HepG2 (cell line): ENCODE data around the gene GRID1. TPM values are rescaled to one million over a fixed set of nuclear protein-coding genes. Genes with fewer than 3 reads are reported as not detected.

Experiments
- ATAC-seq: fragments of 200-7000 bp; cut with Tn5 transposase; 3 replicates; pipeline ENCODE4 v1.9.1; 2020; ENCODE audit warnings: mild to moderate bottlenecking, moderate library complexity
- BruUV-seq: library from RNA; stranded (reverse); fragments of 400-500 nt; replicated peaks from 2 replicates; lab custom pipeline; 2021; lab: Mats Ljungman, UMichigan
- CTCF ChIA-PET: fragments of 300-600 bp; formaldehyde crosslinking; extraction: SDS; loops from one replicate; lab custom pipeline; 2021; ENCODE audit warnings: low total read pairs, inconsistent platforms, low intra/inter-chr PET ratio; lab: Yijun Ruan, JAX
- POLR2A ChIA-PET: fragments of 350-600 bp; sonication (Branson Sonifier 250); formaldehyde crosslinking; loops from one replicate; lab custom pipeline; 2020; ENCODE audit warnings: antibody characterized with exemption, inconsistent platforms; lab: Yijun Ruan, JAX
- DNase-seq: peaks from one replicate; pipeline ENCODE4 v3.0.0-alpha.2; 2015; ENCODE audit warnings: low spot score
- FAIRE-seq: peaks from 3 replicates; lab custom pipeline; 2011; peaks lifted over from hg19 to GRCh38; lab: Jason Lieb, UNC
- H2AFZ ChIP-seq: one replicate; pipeline ENCODE4 v1.6.1; 2011; ENCODE audit warnings: low read length, inconsistent platforms
- H3K27ac ChIP-seq: fragments of 300-600 bp; 3 replicates; pipeline ENCODE4 v1.8.0; 2011; ENCODE audit warnings: mixed run types, mild to moderate bottlenecking, mixed read lengths, low read length, inconsistent platforms; ENCODE audit not compliant: insufficient read depth; ENCODE audit errors: extremely low read length
- H3K27me3 ChIP-seq, 2 experiments: fragments of 200-600 bp in 1 of 2; 2 replicates in 1 of 2; 3 replicates in 1 of 2; pipeline versions ENCODE4 v1.6.0 to v1.8.0; 2011; ENCODE audit warnings: low read length in 2 of 2, mild to moderate bottlenecking in 2 of 2, moderate library complexity in 2 of 2, inconsistent platforms in 1 of 2; ENCODE audit not compliant: insufficient read depth in 2 of 2, control insufficient read depth in 1 of 2
- H3K36me3 ChIP-seq, 2 experiments: fragments of 200-600 bp in 1 of 2; replicated peaks in 1 of 2; 2 replicates in 1 of 2; 3 replicates in 1 of 2; pipeline versions ENCODE4 v1.5.1 to v1.8.0; 2011; ENCODE audit warnings: low read length in 2 of 2, inconsistent platforms in 1 of 2; ENCODE audit not compliant: insufficient read depth in 2 of 2, control insufficient read depth in 1 of 2
- H3K4me1 ChIP-seq: 2 replicates; pipeline ENCODE4 v1.5.1; 2012; ENCODE audit warnings: low read length, inconsistent platforms; ENCODE audit not compliant: insufficient read depth
- H3K4me2 ChIP-seq: 2 replicates; pipeline ENCODE4 v1.6.0; 2011; ENCODE audit warnings: low read depth, low read length, inconsistent platforms
- H3K4me3 ChIP-seq, 3 experiments: fragments of 200-600 bp in 1 of 3; sonication (generic), shearing (Covaris generic) in 1 of 3; replicated peaks in 1 of 3; 2 replicates each; pipeline ENCODE4 v1.5.1; 2011 to 2016; ENCODE audit warnings: low read length in 3 of 3, inconsistent platforms in 2 of 3, low read depth in 2 of 3, mild to moderate bottlenecking in 2 of 3, control low read depth in 1 of 3, mixed read lengths in 1 of 3; ENCODE audit not compliant: insufficient read depth in 1 of 3
- H3K79me2 ChIP-seq: one replicate; pipeline ENCODE4 v1.6.1; 2011; ENCODE audit warnings: low read length, inconsistent platforms; ENCODE audit not compliant: insufficient read depth
- H3K9ac ChIP-seq: 2 replicates; pipeline ENCODE4 v1.6.0; 2011; ENCODE audit warnings: mild to moderate bottlenecking, low read depth, low read length, inconsistent platforms; ENCODE audit not compliant: insufficient read depth
- H3K9me3 ChIP-seq: 2 replicates; pipeline ENCODE4 v1.5.1; 2012; ENCODE audit warnings: mild to moderate bottlenecking, low read length
- H4K20me1 ChIP-seq: 2 replicates; pipeline ENCODE4 v1.6.0; 2011; ENCODE audit warnings: inconsistent platforms, mild to moderate bottlenecking, low read length, moderate library complexity; ENCODE audit not compliant: insufficient read depth
- ARID2 ChIP-seq: sonication (generic); formaldehyde crosslinking; IDR thresholded peaks from 2 replicates; pipeline ENCODE4 v1.8.1; 2022; ENCODE audit warnings: mild to moderate bottlenecking, missing genetic modification reagents, borderline replicate concordance
- ATF7 ChIP-seq, 2 experiments: fragments of 450-650 bp in 1 of 2; sonication (generic) in 1 of 2; formaldehyde crosslinking in 1 of 2; IDR thresholded peaks; 2 replicates each; pipeline versions ENCODE4 v1.4.0 to v1.6.1; 2016 to 2020; ENCODE audit warnings: antibody characterized with exemption in 1 of 2, mild to moderate bottlenecking in 1 of 2, missing genetic modification reagents in 1 of 2
- ATRX ChIP-seq: sonication (generic); formaldehyde crosslinking; IDR thresholded peaks from 2 replicates; pipeline ENCODE4 v1.4.0; 2020; ENCODE audit warnings: missing genetic modification reagents, borderline replicate concordance
- MTERF4 ChIP-seq: sonication (generic); formaldehyde crosslinking; IDR thresholded peaks from 2 replicates; pipeline ENCODE4 v1.8.0; 2023; ENCODE audit warnings: mild to moderate bottlenecking, missing genetic modification reagents
- NFIB ChIP-seq: sonication (generic); formaldehyde crosslinking; IDR thresholded peaks from 2 replicates; pipeline ENCODE4 v1.9.0; 2021; ENCODE audit warnings: missing genetic modification reagents, mild to moderate bottlenecking, borderline replicate concordance
- SOX5 ChIP-seq: IDR thresholded peaks from 2 replicates; pipeline ENCODE4 v1.6.1; 2016; ENCODE audit warnings: borderline replicate concordance
- ZFP62 ChIP-seq: sonication (generic); formaldehyde crosslinking; IDR thresholded peaks from 2 replicates; pipeline ENCODE4 v1.4.0; 2020; ENCODE audit warnings: missing genetic modification reagents
- ZHX1 ChIP-seq: sonication (generic); formaldehyde crosslinking; IDR thresholded peaks from 2 replicates; pipeline ENCODE4 v1.8.1; 2022; ENCODE audit warnings: low read depth, mild to moderate bottlenecking, missing genetic modification reagents
- ZNF598 ChIP-seq: sonication (generic); formaldehyde crosslinking; IDR thresholded peaks from 2 replicates; pipeline ENCODE4 v1.5.1; 2020; ENCODE audit warnings: mild to moderate bottlenecking, missing genetic modification reagents, borderline replicate concordance
- ZNF619 ChIP-seq: sonication (generic); formaldehyde crosslinking; IDR thresholded peaks from 2 replicates; pipeline ENCODE4 v1.4.0; 2020; ENCODE audit warnings: mild to moderate bottlenecking, missing genetic modification reagents
- ZNF746 ChIP-seq: sonication (generic); formaldehyde crosslinking; IDR thresholded peaks from 2 replicates; pipeline ENCODE4 v1.8.0; 2022; ENCODE audit warnings: mild to moderate bottlenecking, missing genetic modification reagents
- ZNF776 ChIP-seq: sonication (generic); formaldehyde crosslinking; IDR thresholded peaks from 2 replicates; pipeline ENCODE4 v1.4.0; 2020; ENCODE audit warnings: mild to moderate bottlenecking, missing genetic modification reagents
- WGBS: methylation state at CpG from one replicate; pipeline ENCODE4 v1.1.6; 2017; ENCODE audit warnings: low lambda C conversion rate; 5-methylcytosine and 5-hydroxymethylcytosine counted together
- in situ Hi-C: cut with HindIII; loops from 2 replicates; pipeline ENCODE4 v1.10.0; 2017; ENCODE audit warnings: low pct_unique_long_range_greater_than_20kb; ENCODE audit not compliant: extremely low pct_ligation_motif_present
- intact Hi-C: fragments of 100-400 bp; cut with micrococcal nuclease; formaldehyde crosslinking; loops from one replicate; pipeline ENCODE4 v1.10.0; 2022; ENCODE audit not compliant: unreplicated experiment
- polyA plus RNA-seq, 8 experiments: library from polyadenylated mRNA; depleted of rRNA in 3 of 8; stranded (reverse) in 7 of 8; unstranded in 1 of 8; fragments of >200 nt; fragmentation: Illumina TruSeq in 4 of 8; extraction: Trizol in 4 of 8; gene quantifications; 2 replicates each; pipeline versions ENCODE4 v1.2.1 to v1.2.3, GENCODE V29; 2011 to 2016; ENCODE audit warnings: low read depth in 4 of 8, missing spikeins in 1 of 8, mixed read lengths in 1 of 8; ENCODE audit not compliant: insufficient read depth in 1 of 8
- total RNA-seq, 5 experiments: library from RNA; depleted of rRNA; stranded (reverse); fragments of >200 nt; fragmentation: Illumina TruSeq; extraction: Trizol; gene quantifications; 2 replicates each; pipeline ENCODE4 v1.2.3, GENCODE V29; 2016; ENCODE audit warnings: low read depth in 1 of 5
- TF ChIP-seq, protein P1 (sequence below): sonication (generic); formaldehyde crosslinking; conservative IDR thresholded peaks from 2 replicates; pipeline ENCODE4 v1.4.0; 2020; ENCODE audit warnings: missing genetic modification reagents
- TF ChIP-seq, protein P2 (sequence below): sonication (generic); formaldehyde crosslinking; IDR thresholded peaks from 2 replicates; pipeline ENCODE4 v1.4.0; 2020; ENCODE audit warnings: missing genetic modification reagents, borderline replicate concordance

GRID1 gene
- total and polyA plus RNA-seq, 2 of the 13 experiments (the other 11 are each of a cell fraction or from before 2014, with no cell fraction given), result 0.05 TPM; not detected in 1

DNA sequence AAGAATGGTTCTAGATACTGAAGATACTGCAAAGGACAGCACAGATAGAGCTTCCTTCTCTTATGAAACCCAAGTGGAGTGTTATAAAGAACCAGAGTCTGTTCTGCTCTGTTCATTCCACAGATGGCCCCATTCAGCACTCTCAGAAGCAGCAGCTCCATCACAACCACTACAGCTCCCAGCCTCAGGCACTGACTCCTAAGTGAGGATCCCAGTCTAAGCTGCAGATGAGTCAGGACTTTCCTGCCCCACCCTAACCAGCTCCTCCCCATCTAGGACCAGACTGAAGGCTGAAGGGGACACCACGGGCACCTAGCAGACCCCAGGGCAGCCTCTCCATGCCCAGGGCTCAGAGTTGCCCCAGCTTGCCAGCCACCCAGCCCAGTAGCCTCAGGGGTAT is 379.8 kb downstream of the GRID1 start (continued):
- no peak for TF ChIP-seq MTERF4 (CRISPR knock-in tag)
- TF ChIP-seq ZNF619 (CRISPR knock-in tag), result no peak
- TF ChIP-seq ATF7 (IDR thresholded peaks at IDR 0.05), result no peak
- no peak for TF ChIP-seq ATF7 (CRISPR knock-in tag; IDR thresholded peaks at IDR 0.05)
- TF ChIP-seq, protein P1, sequence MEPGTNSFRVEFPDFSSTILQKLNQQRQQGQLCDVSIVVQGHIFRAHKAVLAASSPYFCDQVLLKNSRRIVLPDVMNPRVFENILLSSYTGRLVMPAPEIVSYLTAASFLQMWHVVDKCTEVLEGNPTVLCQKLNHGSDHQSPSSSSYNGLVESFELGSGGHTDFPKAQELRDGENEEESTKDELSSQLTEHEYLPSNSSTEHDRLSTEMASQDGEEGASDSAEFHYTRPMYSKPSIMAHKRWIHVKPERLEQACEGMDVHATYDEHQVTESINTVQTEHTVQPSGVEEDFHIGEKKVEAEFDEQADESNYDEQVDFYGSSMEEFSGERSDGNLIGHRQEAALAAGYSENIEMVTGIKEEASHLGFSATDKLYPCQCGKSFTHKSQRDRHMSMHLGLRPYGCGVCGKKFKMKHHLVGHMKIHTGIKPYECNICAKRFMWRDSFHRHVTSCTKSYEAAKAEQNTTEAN (CRISPR knock-in tag), result no peak

DNA sequence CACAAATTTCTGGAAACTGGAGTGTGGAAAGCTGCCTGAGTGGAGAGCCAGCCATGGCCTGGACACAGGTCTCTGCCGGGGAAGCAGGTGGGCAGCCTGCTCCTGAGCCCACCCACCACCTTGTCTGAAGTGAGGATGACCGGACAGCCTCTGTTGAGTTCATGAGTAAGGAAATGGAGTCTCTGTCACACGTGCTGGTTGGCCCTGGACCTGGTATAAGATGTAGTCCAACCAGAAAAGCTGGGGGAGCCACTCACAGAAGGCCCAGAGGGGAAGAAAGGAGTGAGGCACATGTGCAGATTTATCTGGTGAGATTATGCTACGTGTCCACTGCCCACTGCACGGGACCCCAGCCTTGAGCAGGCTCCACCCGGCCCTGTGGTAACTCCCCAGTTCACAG is 383.5 kb downstream of the GRID1 start:
- in situ Hi-C loops, result no loop called here
- Histone ChIP-seq H3K27ac (no peak overlapping the region), H2AFZ (no peak overlapping the region), H3K9me3 (no peaks in the 10 kb centered on the region), H4K20me1 (no peaks in the 10 kb centered on the region), H3K4me2 (no peak overlapping the region), H3K4me3 (no peak overlapping the region), H3K4me1 (no peaks in the 10 kb centered on the region), H3K36me3 (no peaks in the 10 kb centered on the region), H3K9ac (no peak overlapping the region), H3K27me3 (no peaks in the 10 kb centered on the region; a peak in 2 of 5 replicates), H3K79me2 (no peaks in the 10 kb centered on the region)
- no TSS peak for BruUV-seq
- POLR2A ChIA-PET, result no interaction called here
- no peak for DNase-seq
- FAIRE-seq, result no peak
- intact Hi-C loops, result no loop called here
- CTCF ChIA-PET, result no interaction called here
- WGBS, result 0% methylated on average over 5 of the region's 6 CpGs
- no peak for ATAC-seq
- TF ChIP-seq ARID2 (CRISPR knock-in tag), result no peak
- TF ChIP-seq, protein P2, sequence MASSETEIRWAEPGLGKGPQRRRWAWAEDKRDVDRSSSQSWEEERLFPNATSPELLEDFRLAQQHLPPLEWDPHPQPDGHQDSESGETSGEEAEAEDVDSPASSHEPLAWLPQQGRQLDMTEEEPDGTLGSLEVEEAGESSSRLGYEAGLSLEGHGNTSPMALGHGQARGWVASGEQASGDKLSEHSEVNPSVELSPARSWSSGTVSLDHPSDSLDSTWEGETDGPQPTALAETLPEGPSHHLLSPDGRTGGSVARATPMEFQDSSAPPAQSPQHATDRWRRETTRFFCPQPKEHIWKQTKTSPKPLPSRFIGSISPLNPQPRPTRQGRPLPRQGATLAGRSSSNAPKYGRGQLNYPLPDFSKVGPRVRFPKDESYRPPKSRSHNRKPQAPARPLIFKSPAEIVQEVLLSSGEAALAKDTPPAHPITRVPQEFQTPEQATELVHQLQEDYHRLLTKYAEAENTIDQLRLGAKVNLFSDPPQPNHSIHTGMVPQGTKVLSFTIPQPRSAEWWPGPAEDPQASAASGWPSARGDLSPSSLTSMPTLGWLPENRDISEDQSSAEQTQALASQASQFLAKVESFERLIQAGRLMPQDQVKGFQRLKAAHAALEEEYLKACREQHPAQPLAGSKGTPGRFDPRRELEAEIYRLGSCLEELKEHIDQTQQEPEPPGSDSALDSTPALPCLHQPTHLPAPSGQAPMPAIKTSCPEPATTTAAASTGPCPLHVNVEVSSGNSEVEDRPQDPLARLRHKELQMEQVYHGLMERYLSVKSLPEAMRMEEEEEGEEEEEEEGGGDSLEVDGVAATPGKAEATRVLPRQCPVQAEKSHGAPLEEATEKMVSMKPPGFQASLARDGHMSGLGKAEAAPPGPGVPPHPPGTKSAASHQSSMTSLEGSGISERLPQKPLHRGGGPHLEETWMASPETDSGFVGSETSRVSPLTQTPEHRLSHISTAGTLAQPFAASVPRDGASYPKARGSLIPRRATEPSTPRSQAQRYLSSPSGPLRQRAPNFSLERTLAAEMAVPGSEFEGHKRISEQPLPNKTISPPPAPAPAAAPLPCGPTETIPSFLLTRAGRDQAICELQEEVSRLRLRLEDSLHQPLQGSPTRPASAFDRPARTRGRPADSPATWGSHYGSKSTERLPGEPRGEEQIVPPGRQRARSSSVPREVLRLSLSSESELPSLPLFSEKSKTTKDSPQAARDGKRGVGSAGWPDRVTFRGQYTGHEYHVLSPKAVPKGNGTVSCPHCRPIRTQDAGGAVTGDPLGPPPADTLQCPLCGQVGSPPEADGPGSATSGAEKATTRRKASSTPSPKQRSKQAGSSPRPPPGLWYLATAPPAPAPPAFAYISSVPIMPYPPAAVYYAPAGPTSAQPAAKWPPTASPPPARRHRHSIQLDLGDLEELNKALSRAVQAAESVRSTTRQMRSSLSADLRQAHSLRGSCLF, result no peak
- TF ChIP-seq ZNF746 (CRISPR knock-in tag), result no peak
- no peak for TF ChIP-seq SOX5 (CRISPR knock-in tag)
- TF ChIP-seq NFIB (CRISPR knock-in tag), result no peak
- no peak for TF ChIP-seq ZNF776 (CRISPR knock-in tag)
- TF ChIP-seq ATRX, result no peak
- TF ChIP-seq ZFP62 (CRISPR knock-in tag), result no peak
- no peak for TF ChIP-seq ZHX1 (CRISPR knock-in tag)
- TF ChIP-seq ZNF598 (CRISPR knock-in tag), result no peak
